Measurements from ENCODE around the gene SLF2. TPM values are rescaled to one million over a fixed set of nuclear protein-coding genes. Genes with fewer than 3 reads are reported as not detected.

The SLF2 gene, protein sequence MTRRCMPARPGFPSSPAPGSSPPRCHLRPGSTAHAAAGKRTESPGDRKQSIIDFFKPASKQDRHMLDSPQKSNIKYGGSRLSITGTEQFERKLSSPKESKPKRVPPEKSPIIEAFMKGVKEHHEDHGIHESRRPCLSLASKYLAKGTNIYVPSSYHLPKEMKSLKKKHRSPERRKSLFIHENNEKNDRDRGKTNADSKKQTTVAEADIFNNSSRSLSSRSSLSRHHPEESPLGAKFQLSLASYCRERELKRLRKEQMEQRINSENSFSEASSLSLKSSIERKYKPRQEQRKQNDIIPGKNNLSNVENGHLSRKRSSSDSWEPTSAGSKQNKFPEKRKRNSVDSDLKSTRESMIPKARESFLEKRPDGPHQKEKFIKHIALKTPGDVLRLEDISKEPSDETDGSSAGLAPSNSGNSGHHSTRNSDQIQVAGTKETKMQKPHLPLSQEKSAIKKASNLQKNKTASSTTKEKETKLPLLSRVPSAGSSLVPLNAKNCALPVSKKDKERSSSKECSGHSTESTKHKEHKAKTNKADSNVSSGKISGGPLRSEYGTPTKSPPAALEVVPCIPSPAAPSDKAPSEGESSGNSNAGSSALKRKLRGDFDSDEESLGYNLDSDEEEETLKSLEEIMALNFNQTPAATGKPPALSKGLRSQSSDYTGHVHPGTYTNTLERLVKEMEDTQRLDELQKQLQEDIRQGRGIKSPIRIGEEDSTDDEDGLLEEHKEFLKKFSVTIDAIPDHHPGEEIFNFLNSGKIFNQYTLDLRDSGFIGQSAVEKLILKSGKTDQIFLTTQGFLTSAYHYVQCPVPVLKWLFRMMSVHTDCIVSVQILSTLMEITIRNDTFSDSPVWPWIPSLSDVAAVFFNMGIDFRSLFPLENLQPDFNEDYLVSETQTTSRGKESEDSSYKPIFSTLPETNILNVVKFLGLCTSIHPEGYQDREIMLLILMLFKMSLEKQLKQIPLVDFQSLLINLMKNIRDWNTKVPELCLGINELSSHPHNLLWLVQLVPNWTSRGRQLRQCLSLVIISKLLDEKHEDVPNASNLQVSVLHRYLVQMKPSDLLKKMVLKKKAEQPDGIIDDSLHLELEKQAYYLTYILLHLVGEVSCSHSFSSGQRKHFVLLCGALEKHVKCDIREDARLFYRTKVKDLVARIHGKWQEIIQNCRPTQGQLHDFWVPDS
- 10 to 100 TPM; 33.5 to 33.9 TPM for total RNA-seq

DNA sequence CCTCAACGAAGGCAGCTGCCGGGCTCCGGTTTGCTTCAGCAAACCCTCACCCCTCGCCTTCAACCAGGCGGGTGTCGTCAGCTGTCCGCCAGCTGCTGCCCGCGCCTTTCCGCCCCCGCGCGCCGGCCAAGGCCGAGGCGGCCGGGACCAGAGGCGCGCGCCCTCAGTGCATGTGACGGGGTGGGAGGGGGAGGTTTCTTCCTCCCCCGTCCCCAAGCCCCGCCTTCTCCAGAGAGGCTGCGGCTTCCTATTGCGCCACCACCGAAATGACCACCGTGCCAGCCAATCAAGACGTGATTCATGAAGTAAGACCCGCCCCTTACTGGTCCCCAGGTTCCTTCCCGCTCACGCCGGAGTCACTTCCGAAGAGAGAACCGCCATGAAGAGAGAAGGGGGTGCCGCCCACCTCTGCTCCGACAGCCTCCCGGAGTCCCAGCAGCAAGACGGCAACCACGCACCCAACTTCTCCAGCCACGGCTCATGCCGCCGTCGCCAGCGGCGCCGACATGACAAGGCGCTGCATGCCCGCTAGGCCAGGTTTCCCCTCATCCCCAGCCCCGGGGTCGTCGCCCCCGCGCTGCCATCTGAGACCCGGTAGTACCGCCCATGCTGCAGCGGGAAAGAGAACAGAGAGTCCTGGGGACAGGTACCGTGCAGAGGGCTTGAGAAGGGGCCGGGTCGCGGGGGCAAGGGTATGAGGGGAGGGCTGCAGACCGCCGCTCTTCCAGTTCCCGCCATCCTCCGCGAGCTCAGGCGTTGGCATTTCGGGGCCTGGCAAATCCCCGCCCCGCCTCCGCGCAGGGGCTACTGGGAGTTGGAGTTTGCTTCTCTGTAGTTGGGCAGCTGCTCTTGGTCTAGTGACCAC lies at the start of gene SLF2:
SLF2 (plus strand) TSS at position 359 of the 865 bp plus-strand sequence; CDS start at position 507, 148 bp downstream.
- ChIA-PET CTCF (interaction anchor here (0.6 to 1.6 kb wide), 3 partner anchors 16 to 102 kb away, joined by 3 to 8 read pairs (median 3); no protein-coding TSS in a partner anchor), POLR2A (interaction anchor here (0.9 kb wide), 1 partner anchor 31 kb away, joined by 4 read pairs; no protein-coding TSS in a partner anchor)

DNA sequence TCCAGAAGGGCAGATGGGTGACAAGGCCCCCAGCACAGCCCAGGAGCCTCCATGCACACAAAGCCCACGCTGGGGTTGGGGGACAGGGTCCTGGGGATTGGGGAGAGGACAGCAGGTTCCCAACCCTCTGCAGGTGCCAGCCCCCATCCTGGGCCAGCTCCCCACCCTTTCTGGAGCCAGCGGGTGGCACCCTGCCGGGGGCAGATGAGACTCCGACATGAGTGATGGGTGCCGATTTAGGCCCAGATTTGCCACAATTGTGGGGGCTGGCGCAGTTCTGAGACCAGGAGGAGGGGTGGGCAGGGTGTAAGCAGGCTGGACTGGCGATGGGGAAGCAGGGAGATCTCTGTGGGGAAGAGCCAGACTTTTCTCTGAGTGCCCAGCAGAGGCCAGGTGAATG lies 49.3 kb upstream of the SLF2 start:
- ChIA-PET CTCF (no interaction called here), POLR2A (no interaction called here)

DNA sequence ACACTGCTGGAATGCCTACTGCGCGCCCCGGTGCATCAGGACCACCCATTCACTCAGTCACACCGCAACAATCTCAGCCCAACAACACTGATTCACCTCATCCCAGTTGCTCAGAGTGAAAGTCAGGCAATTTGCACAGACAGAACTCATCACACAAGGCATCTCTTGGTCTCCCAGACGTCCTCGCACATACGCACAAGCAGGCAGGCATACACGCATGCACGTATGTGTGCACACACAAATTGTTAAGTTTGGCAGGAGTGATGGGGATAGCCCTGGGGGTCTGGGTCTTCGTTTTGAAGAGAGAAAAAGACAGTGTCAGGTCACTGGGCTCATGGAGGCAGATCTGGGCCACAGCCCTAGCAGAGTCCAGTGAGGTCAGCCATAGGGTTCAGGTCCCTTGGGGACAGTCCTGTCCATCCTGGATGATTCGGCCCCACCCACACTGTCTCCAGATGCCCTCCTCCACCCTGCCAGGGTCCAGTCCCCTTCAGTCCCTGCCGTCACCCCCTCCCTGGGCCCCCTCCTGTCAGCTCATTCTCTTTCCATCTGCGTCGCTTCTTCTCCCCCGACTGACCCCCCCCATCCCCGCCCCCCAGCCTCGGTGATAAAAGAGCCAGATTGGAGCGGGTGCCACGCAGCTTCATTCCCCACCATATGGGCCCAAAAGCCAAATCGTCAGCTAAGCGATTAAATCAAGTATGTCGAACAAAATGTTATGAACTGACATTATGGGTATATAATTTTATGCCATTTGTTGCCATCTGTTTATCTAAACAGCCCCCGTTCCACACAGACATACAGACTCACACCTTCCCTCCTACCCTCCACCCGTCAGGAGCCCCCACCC lies 48.5 kb upstream of the SLF2 start:
- ChIA-PET CTCF (no interaction called here), POLR2A (interaction anchor here (0.6 kb wide), 1 partner anchor 10 kb away, joined by 8 read pairs; no protein-coding TSS in a partner anchor)

DNA sequence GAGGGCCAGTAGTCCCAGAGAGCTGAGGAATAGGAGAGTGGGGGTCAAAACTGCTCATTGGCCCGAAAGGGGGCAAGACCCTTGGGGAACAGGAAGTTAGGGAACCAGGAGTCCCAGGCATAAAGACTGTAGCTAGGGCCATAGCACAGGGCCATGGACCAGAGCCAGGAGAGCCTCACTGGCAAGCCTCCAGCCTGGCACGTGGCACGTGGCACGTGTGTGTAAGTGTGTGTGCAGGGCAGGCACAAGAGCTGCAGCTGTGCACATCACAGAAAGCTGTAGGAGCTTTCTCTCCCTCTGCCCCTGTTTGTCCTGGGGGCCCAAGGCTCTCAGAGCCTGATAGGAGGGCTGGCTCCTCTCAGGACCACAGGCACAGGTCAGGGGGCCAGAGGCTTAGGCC lies 47.8 kb upstream of the SLF2 start:
- CTCF ChIA-PET, result no interaction called here

DNA sequence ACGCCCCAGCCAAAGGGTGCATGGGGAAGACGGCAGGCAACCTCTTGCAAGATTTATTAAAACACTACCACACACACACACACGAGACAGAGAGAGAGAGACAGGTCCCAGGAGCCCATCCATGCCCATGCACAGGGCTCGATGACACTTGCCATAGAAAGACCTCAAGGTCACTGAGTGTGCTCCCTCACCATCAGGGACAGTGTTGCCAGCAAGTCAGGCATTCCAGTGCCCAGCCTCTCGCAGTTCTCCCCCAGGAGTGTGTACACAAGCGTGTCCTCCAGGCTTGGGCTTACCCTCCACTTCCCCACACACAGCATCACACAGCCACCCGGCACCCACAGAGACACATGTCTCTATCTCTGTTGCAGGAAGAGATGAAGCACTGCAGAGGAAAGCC lies 46.8 kb upstream of the SLF2 start:
- CTCF ChIA-PET, result no interaction called here
- POLR2A ChIA-PET, result no interaction called here

More for the DNA sequence above, 47.8 kb upstream of the SLF2 start:
- POLR2A ChIA-PET, result interaction anchor here (0.6 kb wide), 1 partner anchor 11 kb away, joined by 8 read pairs; no protein-coding TSS in a partner anchor

DNA sequence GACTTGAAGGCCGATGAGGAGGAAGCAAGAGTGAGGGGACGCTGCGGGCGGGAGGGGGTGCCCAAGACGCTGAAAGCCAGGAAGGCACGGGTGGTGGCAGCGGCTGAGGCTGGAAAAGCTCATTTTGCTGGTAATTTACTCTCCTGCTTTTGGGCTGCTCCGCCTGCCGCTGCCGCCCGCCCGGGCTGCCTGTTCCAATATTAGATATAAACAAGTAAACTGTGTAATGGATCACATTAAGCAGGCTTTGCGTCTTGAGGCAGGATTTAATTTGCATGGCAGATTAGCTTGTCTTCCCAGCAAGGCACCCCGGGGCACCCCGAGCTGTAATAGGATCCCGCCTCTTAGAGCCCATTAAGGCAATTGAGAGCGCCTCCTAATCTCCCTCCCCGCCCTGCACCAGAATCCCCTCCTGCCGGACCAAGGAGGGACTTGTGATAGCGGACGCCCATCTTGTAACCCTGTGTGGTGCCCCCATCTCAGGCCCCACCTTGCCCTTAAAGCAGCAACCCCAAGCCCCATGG lies 46.1 kb upstream of the SLF2 start:
- CTCF ChIA-PET, result no interaction called here
- POLR2A ChIA-PET, result no interaction called here

DNA sequence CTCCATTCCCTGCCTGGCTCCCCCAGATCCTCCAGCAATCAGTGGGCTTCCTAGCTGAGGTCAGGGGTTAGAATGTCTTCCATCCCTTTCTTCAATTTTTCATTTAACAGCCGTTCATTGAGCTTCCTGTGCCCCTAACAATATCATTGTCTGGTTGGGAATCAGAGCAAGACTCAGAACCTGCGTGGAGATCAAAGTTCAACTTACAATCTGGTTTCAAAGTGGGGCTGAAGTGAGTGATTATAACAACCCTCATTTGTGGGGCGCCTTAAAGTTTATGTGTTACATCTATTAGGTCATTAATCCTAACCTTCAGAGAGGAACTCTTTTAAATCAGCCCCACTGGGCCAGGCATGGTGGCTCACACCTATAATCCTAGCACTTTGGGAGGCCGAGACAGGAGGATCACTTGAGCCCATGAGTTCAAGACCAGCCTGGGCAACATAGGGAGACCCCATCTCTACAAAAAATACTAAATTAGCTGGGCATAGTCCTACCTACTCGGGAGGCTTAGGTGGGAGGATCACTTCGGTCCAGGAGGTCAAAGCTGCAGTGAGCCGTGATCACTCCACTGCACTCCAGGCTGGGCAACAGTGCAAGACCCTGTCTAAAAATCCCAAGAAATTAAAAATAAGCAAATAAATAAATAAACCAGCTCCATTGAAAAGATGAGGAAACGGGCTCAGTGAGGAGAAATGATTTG lies 45.4 kb upstream of the SLF2 start:
- CTCF ChIA-PET, result interaction anchor here (1.1 kb wide), 1 partner anchor 23 kb away, joined by 3 read pairs; no protein-coding TSS in a partner anchor
- POLR2A ChIA-PET, result no interaction called here

DNA sequence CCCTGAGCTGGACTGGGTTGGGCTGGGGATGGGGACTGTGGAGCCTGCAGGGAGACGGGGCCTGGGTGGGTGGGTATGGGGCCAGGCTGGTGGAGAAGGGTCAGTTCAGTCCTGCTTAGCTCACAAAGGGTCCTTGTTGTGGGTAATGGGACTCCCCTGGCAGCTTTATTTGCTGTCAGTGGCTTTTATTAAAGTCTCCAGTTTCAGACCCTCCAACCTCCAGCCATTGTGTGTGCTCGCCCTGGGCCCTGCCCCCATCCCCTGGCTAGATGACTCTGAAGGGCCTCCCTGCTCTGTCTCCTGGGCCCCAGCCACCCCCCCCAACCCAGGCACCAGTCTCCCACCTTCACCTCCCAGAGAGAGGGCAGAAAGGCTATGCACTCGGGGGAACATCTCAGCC lies 44.4 kb upstream of the SLF2 start:
- ChIA-PET POLR2A (no interaction called here), CTCF (interaction anchor here (1.1 kb wide), 1 partner anchor 24 kb away, joined by 3 read pairs; no protein-coding TSS in a partner anchor)

DNA sequence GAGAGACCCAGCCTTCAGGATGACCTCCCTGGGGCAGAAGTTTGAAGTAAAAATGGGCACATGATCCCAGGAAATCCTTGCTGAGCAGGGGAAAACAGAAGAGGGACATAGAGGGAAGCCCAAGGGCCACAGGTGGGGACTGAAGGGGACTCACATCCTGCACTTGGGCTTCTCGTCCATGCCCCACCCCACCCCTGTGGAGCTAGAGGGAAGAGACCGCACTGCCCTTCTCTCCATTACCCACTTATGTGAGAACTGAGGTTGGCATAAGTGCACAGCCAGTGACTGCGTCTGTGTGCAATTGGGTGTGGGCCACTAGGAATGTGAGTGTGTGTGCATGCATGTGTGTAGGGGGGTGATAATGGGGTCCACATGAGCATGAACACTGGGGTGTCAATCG lies 43.4 kb upstream of the SLF2 start:
- POLR2A ChIA-PET, result interaction anchor here (0.6 kb wide), 1 partner anchor 126 kb away, joined by 3 read pairs; no protein-coding TSS in a partner anchor

DNA sequence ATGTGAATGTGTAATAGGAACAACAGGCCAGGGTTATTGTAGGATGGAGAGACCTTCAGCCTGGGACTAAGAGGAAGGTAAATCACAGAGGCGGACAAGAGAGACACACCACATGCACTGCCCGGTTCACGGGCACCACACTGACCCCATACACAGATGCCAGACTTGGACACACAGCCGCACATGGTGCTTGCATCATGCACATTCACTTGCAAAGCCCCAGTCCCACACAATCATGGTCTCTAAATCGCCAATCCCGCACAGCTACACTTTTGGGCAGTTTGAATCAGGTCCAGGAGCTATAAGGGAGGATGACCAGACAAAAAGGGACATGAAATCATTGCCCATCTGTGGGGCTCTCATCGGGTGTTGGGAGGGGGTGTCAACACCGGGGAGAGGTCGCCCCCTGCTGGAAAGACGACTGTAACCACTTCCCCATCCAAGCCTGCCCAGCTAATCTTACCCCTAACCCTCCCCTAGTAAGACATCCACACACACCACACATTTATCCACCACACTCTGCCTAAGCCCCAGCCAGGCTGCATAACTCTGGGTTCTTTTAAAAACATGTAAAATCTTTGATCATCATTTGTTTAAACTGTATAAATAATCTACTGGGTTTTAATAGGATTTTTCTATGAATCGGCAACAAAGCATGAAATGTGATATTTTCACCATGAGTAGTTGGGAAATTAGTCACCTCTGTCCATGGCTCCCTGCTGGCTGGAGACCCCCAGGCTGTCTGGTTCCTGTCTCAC lies 40.5 kb upstream of the SLF2 start:
- CTCF ChIA-PET, result interaction anchor here (0.5 to 2.6 kb wide), 10 partner anchors 10 to 704 kb away, joined by 3 to 17 read pairs (median 4); no protein-coding TSS in a partner anchor
- POLR2A ChIA-PET, result no interaction called here

More for the DNA sequence above, 43.4 kb upstream of the SLF2 start:
- CTCF ChIA-PET, result no interaction called here

DNA sequence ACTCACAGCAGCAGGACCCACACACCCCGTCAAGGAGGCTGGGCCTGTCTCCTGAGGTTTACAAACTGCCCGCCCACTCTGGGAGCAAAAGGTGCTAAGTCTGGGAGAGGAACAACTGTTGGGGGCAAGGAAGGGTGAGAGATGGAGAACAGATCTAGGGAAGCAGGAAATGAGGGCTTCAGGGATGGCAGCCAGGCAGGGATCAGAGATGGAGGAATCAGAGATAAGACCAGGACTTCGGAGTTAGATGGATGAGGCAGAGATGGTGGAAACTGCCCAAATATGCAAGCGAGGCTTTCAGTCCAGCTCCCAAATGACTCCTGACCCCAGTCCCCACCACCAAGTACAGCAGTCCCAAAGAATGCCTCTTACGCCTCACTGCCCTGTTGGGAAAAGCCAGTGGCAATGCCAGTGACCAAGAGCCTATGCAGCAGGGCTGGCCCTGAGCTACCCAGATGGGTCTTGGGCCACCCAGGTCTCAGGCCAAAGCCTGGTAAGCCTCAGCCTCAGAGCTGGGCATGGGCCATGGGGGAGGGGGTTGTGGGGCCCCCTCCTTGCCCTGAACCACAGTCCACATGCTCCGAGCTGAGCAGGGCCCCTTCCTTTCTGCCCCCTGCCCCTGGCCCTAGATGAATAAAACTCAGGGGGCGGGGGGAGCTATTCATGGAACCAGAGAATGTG lies 39.5 kb upstream of the SLF2 start:
- ChIA-PET POLR2A (no interaction called here), CTCF (interaction anchor here (1.2 kb wide), 2 partner anchors 130 to 195 kb away, joined by 3 read pairs; no protein-coding TSS in a partner anchor)

DNA sequence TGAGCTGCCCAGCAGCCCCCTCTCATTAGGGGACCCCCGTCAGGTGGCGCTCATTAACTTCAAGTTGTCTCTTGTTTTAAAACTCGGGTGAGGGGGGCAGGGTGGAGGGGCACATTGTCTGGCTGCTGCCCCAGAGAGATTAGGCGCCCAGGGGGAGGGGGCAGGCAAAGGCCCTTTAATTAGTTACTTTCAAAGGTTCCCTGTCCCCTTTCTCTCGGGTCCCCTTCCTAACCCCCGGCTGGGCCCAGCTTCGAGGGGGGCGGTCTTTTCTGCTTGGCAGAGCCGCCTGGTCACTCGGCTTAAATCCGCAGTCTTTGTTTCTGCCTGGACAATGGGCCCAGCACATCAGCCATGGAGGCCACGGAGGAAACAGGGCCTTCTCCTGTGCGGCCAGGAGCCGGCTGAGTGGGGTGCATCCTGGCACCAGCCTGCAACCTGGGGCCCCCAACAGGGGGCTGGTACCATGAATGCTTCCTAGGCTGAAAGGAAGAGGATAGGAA lies 38.9 kb upstream of the SLF2 start:
- CTCF ChIA-PET, result interaction anchor here (1.2 kb wide), 1 partner anchor 195 kb away, joined by 3 read pairs; no protein-coding TSS in a partner anchor
- POLR2A ChIA-PET, result no interaction called here

DNA sequence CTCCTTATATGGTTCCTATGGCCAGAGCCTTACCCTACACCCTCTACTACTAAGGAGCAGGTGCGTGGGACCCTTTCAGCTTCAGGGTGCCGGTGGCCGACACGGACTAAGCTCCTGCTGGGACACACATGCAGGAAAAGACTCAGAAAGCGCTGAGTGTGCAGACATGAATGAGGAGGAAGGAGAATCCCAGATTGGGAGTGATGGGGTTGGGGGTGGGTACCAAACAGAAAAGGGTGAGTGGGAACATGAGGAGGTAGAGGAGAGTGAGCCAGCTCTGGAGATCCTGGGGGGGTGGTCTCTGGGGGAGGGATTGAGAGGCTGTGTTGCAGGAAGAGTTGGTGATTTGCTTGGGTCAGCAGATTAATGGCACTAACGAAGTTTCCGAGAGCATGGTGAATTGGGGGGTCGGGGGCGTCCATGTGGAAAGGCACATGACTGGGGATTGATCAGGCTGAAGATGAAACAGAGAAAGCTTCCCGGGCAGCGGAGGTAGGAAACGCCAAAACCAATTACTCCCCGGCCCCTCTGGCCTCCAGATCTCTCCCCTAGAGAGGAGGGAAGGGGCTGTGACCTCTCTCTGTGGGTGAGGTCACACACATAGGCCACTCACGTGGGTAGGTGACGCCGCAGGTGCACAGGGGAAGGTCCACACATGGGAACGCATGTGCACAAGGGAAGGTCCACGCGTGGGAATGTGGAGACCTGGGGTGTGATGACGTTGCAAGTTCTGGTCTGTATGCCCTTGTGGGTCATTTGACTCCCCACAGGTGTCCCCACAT lies 37.9 kb upstream of the SLF2 start:
- ChIA-PET CTCF (interaction anchor here (0.8 kb wide), 1 partner anchor 313 kb away, joined by 4 read pairs; no protein-coding TSS in a partner anchor), POLR2A (no interaction called here)

DNA sequence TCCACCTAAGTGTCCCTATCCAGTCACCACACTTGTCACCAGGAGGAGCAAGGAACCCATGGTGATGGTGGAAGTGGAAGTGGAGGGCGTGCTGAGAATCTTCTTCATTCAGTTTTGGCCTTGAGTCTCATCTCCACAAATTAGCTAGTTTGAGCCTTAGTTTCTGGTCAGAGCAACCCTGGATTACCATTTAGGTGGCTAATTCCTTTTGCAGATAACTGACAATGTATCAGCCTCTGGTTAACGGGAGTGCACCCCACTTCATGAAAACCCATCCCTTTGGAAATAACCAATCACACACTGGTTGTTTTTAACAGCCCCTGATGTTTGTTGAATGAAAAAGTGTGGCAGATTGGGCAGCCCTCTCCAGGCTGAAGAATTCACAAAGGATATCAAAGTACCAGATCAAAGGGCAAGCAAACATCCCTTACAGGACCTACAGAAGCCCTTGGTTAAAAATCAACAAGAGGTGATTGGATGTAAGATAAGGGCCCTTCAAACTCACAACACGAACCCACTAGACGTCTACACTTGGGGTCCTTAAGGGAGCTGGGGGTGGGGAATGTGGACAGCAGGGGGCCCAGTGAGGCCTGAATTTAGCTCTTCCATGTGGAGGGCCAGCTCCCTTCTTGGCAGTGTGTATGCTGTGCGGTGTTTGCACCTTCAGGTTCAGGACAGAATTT lies 37.1 kb upstream of the SLF2 start:
- POLR2A ChIA-PET, result no interaction called here
- CTCF ChIA-PET, result interaction anchor here (0.8 kb wide), 1 partner anchor 133 kb away, joined by 3 read pairs; no protein-coding TSS in a partner anchor
